Measurements from ENCODE around the gene MEPCE. TPM values are rescaled to one million over a fixed set of nuclear protein-coding genes. Genes with fewer than 3 reads are reported as not detected.
A peak's percentile ranks its signal among the peaks of the same experiment; 100 is the strongest.
"Not testable (repeated sequence)": the region's sequence is repeated elsewhere in the genome, so short reads cannot be mapped to it uniquely, and the experiment has no call there.

MEPCE gene
- total RNA-seq, 1 experiment from 2014 or later, result 70.3 TPM

- Histone ChIP-seq H3K4me3 (no peak overlapping the region), H3K27ac (no peak overlapping the region), H3K36me3 (ENCODE audit: low read depth) (no peaks in the 10 kb centered on the region), H4K20me1 (ENCODE audit: insufficient read depth) (no peaks in the 10 kb centered on the region), H3K4me2 (peak overlapping the region; percentile 36), H3K27me3 (ENCODE audit: insufficient read depth, low read depth) (no peaks in the 10 kb centered on the region), H3K4me1 (replicated peaks; ENCODE audit: insufficient read depth) (peaks cover 14% of the 10 kb centered on the region), H3K9me2 (ENCODE audit: insufficient read depth) (no peaks in the 10 kb centered on the region), H3K9me3 (ENCODE audit: insufficient read depth, low read depth) (no peaks in the 10 kb centered on the region), H3K79me2 (ENCODE audit: low read depth) (no peaks in the 10 kb centered on the region), H3F3A (ENCODE audit: insufficient read depth, low read depth) (peaks cover 6% of the 10 kb centered on the region; the same call in 1 of the 2 replicates), H2AFZ (no peak overlapping the region)
- DNase-seq, result no peak
- no peak for TF ChIP-seq EZH2 (IDR thresholded peaks at IDR 0.05; ENCODE audit: low read depth)
- TF ChIP-seq CTCF (conservative IDR thresholded peaks at IDR 0.05), result no peak
- BruUV-seq (replicated peaks), result no TSS peak
- intact Hi-C loops (cut with micrococcal nuclease; ENCODE audit: unreplicated experiment), result no loop called here
- POLR2A ChIA-PET (ENCODE audit: unreplicated experiment), result no interaction called here
- CTCF ChIA-PET, result no interaction called here
Observed at GRCh38 chr7:100446040-100446439, 16.4 kb downstream of the MEPCE start.

- H3K9me3 ChIP-seq (ENCODE audit: insufficient read depth, low read depth); BruUV-seq (replicated peaks); H3K4me2 ChIP-seq; H3K9me2 ChIP-seq (ENCODE audit: insufficient read depth); POLR2A ChIA-PET (ENCODE audit: unreplicated experiment); H3K36me3 ChIP-seq (ENCODE audit: low read depth); H3K27me3 ChIP-seq (ENCODE audit: insufficient read depth, low read depth); H3F3A ChIP-seq (ENCODE audit: insufficient read depth, low read depth); intact Hi-C loops (cut with micrococcal nuclease; ENCODE audit: unreplicated experiment); H3K27ac ChIP-seq; H2AFZ ChIP-seq; H4K20me1 ChIP-seq (ENCODE audit: insufficient read depth); H3K79me2 ChIP-seq (ENCODE audit: low read depth); H3K4me3 ChIP-seq; DNase-seq: not testable (repeated sequence)
- CTCF ChIA-PET, result interaction anchor here (0.6 to 1.0 kb wide), 5 partner anchors 8 to 843 kb away, joined by 7 to 17 read pairs (median 7); no protein-coding TSS in a partner anchor
- peaks cover 14% of the 10 kb centered on the region for H3K4me1 ChIP-seq (replicated peaks; ENCODE audit: insufficient read depth)
Observed at GRCh38 chr7:100447363-100447762, 17.7 kb downstream of the MEPCE start.

- Histone ChIP-seq H3K4me3 (no peak overlapping the region), H3K9me2 (ENCODE audit: insufficient read depth) (no peaks in the 10 kb centered on the region), H3K4me1 (replicated peaks; ENCODE audit: insufficient read depth) (peaks cover 10% of the 10 kb centered on the region), H2AFZ (no peak overlapping the region), H3K27ac (no peak overlapping the region), H3K9me3 (ENCODE audit: insufficient read depth, low read depth) (no peaks in the 10 kb centered on the region), H3K79me2 (ENCODE audit: low read depth) (no peaks in the 10 kb centered on the region), H3K36me3 (ENCODE audit: low read depth) (no peaks in the 10 kb centered on the region), H3F3A (ENCODE audit: insufficient read depth, low read depth) (peaks cover 6% of the 10 kb centered on the region; the same call in 1 of the 2 replicates), H3K27me3 (ENCODE audit: insufficient read depth, low read depth) (no peaks in the 10 kb centered on the region), H4K20me1 (ENCODE audit: insufficient read depth) (no peaks in the 10 kb centered on the region), H3K4me2 (no peak overlapping the region)
- TF ChIP-seq EZH2 (IDR thresholded peaks at IDR 0.05; ENCODE audit: low read depth) (no peak), CTCF (conservative IDR thresholded peaks at IDR 0.05) (no peak)
- no peak for DNase-seq
- BruUV-seq (replicated peaks), result TSS peak; percentile 28
- intact Hi-C loops (cut with micrococcal nuclease; ENCODE audit: unreplicated experiment), result no loop called here
- ChIA-PET POLR2A (ENCODE audit: unreplicated experiment) (no interaction called here), CTCF (no interaction called here)
Observed at GRCh38 chr7:100449190-100449795, 19.7 kb downstream of the MEPCE start.

GRCh38 chr7:100452513-100452912, 22.9 kb downstream of the MEPCE start:
- Histone ChIP-seq H3K36me3 (ENCODE audit: low read depth) (no peaks in the 10 kb centered on the region), H2AFZ (no peak overlapping the region), H3K4me2 (no peak overlapping the region), H3K79me2 (ENCODE audit: low read depth) (no peaks in the 10 kb centered on the region), H3K27ac (no peak overlapping the region), H3K9me2 (ENCODE audit: insufficient read depth) (no peaks in the 10 kb centered on the region), H3K4me1 (replicated peaks; ENCODE audit: insufficient read depth) (no peaks in the 10 kb centered on the region), H3K27me3 (ENCODE audit: insufficient read depth, low read depth) (no peaks in the 10 kb centered on the region), H4K20me1 (ENCODE audit: insufficient read depth) (no peaks in the 10 kb centered on the region), H3F3A (ENCODE audit: insufficient read depth, low read depth) (peaks cover 6% of the 10 kb centered on the region; the same call in 1 of the 2 replicates), H3K4me3 (no peak overlapping the region), H3K9me3 (ENCODE audit: insufficient read depth, low read depth) (no peaks in the 10 kb centered on the region)
- no peak for TF ChIP-seq EZH2 (IDR thresholded peaks at IDR 0.05; ENCODE audit: low read depth)
- no peak for TF ChIP-seq CTCF (conservative IDR thresholded peaks at IDR 0.05)
- no TSS peak for BruUV-seq (replicated peaks)
- DNase-seq, result no peak
- CTCF ChIA-PET, result interaction anchor here (0.6 kb wide), 1 partner anchor 320 kb away, joined by 5 read pairs; no protein-coding TSS in a partner anchor
- intact Hi-C loops (cut with micrococcal nuclease; ENCODE audit: unreplicated experiment), result no loop called here
- POLR2A ChIA-PET (ENCODE audit: unreplicated experiment), result no interaction called here

GRCh38 chr7:100453854-100454253, 24.2 kb downstream of the MEPCE start:
- H3K27me3 ChIP-seq (ENCODE audit: insufficient read depth, low read depth); H3K79me2 ChIP-seq (ENCODE audit: low read depth); H3K9me2 ChIP-seq (ENCODE audit: insufficient read depth); DNase-seq; H3K4me2 ChIP-seq; H3K9me3 ChIP-seq (ENCODE audit: insufficient read depth, low read depth); intact Hi-C loops (cut with micrococcal nuclease; ENCODE audit: unreplicated experiment); H3K36me3 ChIP-seq (ENCODE audit: low read depth); H4K20me1 ChIP-seq (ENCODE audit: insufficient read depth); H2AFZ ChIP-seq; CTCF ChIA-PET; BruUV-seq (replicated peaks); POLR2A ChIA-PET (ENCODE audit: unreplicated experiment); H3K4me3 ChIP-seq; H3K4me1 ChIP-seq (replicated peaks; ENCODE audit: insufficient read depth); H3K27ac ChIP-seq: not testable (repeated sequence)
- peaks cover 13% of the 10 kb centered on the region for H3F3A ChIP-seq (ENCODE audit: insufficient read depth, low read depth)
